Measurements from ENCODE around the gene DRAM2.

The DRAM2 gene

DNA sequence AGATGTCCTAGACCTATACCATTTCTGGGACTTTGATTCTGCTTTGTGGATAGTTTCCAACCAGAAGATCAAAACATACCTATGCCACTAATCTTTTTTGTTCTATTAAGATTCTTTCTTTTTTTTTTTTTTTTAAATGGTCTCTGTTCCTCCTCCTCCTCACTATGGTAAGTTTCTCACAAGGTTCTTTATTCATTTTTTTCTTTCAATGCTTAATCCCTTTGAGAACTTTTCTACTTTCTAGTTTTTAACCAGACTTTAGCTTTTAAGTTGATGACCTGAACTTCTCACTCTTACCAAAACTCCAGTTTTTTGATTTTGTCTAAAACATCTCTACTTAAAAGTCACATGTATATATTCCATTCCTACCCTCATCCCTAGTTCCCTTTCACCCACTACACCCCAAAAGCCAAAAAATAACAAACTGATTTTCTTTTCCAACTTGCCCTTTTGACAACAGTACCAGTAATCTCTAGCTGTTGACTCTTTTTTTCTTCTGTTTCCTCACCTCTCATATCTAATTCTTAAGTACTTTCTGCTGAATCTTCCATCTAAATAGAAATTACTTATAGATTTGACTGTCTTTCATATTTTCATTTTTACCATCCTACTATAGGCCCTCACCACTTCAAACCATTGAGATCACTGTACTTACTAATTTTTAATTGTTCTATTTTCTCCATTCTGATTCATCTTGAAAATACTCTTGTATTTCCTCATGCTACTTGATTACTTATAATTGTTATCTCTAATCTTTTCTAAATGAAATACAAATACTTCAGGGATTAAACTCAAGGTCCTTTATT lies 6.3 kb upstream of the DRAM2 start:
- no peak for TF ChIP-seq SIN3A (IDR thresholded peaks at IDR 0.05; ENCODE audit: borderline replicate concordance, insufficient read depth, low read length)
- TF ChIP-seq POLR2AphosphoS5 (IDR thresholded peaks at IDR 0.05; ENCODE audit: low read depth, low read length), result no peak

- TF ChIP-seq SIN3A (IDR thresholded peaks at IDR 0.05; ENCODE audit: borderline replicate concordance, insufficient read depth, low read length) (no peak), FOXP2 (optimal IDR thresholded peaks at IDR 0.05; ENCODE audit: borderline replicate concordance, extremely low read depth, extremely low read length, insufficient read depth) (no peak), POLR2AphosphoS5 (IDR thresholded peaks at IDR 0.05; ENCODE audit: low read depth, low read length) (no peak), TAF1 (IDR thresholded peaks at IDR 0.05; ENCODE audit: borderline replicate concordance, insufficient read depth, low read length) (no peak)
- TF ChIP-seq, protein P1, sequence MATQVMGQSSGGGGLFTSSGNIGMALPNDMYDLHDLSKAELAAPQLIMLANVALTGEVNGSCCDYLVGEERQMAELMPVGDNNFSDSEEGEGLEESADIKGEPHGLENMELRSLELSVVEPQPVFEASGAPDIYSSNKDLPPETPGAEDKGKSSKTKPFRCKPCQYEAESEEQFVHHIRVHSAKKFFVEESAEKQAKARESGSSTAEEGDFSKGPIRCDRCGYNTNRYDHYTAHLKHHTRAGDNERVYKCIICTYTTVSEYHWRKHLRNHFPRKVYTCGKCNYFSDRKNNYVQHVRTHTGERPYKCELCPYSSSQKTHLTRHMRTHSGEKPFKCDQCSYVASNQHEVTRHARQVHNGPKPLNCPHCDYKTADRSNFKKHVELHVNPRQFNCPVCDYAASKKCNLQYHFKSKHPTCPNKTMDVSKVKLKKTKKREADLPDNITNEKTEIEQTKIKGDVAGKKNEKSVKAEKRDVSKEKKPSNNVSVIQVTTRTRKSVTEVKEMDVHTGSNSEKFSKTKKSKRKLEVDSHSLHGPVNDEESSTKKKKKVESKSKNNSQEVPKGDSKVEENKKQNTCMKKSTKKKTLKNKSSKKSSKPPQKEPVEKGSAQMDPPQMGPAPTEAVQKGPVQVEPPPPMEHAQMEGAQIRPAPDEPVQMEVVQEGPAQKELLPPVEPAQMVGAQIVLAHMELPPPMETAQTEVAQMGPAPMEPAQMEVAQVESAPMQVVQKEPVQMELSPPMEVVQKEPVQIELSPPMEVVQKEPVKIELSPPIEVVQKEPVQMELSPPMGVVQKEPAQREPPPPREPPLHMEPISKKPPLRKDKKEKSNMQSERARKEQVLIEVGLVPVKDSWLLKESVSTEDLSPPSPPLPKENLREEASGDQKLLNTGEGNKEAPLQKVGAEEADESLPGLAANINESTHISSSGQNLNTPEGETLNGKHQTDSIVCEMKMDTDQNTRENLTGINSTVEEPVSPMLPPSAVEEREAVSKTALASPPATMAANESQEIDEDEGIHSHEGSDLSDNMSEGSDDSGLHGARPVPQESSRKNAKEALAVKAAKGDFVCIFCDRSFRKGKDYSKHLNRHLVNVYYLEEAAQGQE (IDR thresholded peaks at IDR 0.05; ENCODE audit: insufficient read depth in 1 of 2, low read depth in 2 of 2, low read length in 2 of 2), result no peak
Observed at GRCh38 chr1:111145542-111145941, 5.6 kb upstream of the DRAM2 start.

DNA sequence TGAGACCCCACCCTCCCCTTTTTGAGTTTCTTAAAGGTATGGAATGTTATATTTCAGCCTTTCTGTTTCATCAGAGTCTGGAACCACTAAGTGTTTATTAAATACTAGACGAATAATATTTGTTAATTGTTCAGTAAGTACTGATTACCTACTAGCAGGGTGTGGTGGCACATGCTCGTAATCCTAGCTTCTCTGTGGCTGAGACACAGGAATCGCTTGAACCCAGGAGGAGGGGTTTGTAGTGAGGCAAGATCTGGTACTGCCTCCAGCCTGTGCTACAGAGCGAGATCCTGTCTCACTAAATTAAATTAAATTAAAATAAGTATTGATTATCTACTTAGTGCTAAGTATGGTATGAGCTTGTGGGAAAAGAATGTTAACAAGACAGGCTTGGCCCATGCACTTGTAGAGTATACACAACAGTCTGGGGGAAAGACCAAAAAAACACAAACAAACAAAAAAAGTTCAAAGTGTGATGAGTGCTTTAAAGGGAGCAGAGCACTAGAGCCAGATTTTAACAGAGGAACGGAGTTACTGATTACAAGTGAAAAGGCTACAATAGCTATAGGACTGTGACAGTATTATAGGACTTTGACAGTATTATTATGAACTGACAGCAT lies 2.6 kb upstream of the DRAM2 start:
- TF ChIP-seq FOXP2 (optimal IDR thresholded peaks at IDR 0.05; ENCODE audit: borderline replicate concordance, extremely low read depth, extremely low read length, insufficient read depth) (no peak), POLR2AphosphoS5 (IDR thresholded peaks at IDR 0.05; ENCODE audit: low read depth, low read length) (no peak), SIN3A (IDR thresholded peaks at IDR 0.05; ENCODE audit: borderline replicate concordance, insufficient read depth, low read length) (no peak), TAF1 (IDR thresholded peaks at IDR 0.05; ENCODE audit: borderline replicate concordance, insufficient read depth, low read length) (no peak)
- TF ChIP-seq, protein P1 (IDR thresholded peaks at IDR 0.05; ENCODE audit: insufficient read depth in 1 of 2, low read depth in 2 of 2, low read length in 2 of 2), result no peak

DNA sequence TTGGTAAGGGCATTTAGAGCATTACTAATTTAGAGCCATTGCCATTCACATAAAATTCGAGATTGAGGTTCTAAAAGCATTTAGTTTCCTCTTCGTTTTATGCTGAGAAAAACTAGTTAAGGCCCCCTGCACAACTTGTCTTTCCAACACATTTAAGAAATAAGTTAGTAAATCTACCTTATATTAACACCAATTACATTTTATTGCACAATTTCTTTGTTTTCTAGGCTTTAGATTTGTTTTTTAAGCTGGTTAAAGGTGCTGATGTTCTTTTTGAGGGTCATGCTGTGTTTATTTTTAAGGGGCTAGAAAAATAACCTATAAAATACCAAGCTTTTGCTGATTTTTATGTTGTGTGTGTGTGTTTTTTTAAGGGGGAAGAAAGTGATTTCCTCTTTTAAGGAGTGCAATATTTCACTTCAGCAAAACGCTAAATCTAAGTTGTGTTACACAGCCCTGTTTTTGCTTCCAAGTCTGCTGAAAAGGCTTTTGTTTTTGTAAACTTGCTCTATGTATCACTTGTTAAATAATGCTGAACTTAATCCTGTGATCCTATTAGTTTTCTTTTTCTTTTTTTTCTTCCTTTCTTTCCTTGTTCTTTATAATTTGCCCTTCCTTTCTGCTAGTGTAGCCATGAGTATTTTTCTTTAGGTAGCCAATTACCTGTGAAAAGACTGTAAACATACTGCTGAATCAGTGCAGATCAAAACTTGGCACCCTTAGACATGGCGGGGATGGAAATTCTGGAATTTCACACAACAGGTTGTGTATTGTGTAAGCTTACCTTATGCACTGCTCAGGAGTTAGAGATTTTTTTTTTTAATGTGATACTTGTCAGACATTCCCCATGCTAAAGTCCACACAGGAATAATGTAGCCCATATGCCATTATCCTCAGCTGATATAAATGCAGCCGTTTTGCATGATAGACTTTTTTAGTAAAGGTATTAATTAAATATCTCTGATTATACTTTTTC lies 1.6 kb upstream of the DRAM2 start:
- TF ChIP-seq, protein P1 (IDR thresholded peaks at IDR 0.05; ENCODE audit: insufficient read depth in 1 of 2, low read depth in 2 of 2, low read length in 2 of 2), result no peak
- no peak for TF ChIP-seq FOXP2 (optimal IDR thresholded peaks at IDR 0.05; ENCODE audit: borderline replicate concordance, extremely low read depth, extremely low read length, insufficient read depth)
- TF ChIP-seq TAF1 (IDR thresholded peaks at IDR 0.05; ENCODE audit: borderline replicate concordance, insufficient read depth, low read length), result no peak
- no peak for TF ChIP-seq SIN3A (IDR thresholded peaks at IDR 0.05; ENCODE audit: borderline replicate concordance, insufficient read depth, low read length)
- no peak for TF ChIP-seq POLR2AphosphoS5 (IDR thresholded peaks at IDR 0.05; ENCODE audit: low read depth, low read length)

DNA sequence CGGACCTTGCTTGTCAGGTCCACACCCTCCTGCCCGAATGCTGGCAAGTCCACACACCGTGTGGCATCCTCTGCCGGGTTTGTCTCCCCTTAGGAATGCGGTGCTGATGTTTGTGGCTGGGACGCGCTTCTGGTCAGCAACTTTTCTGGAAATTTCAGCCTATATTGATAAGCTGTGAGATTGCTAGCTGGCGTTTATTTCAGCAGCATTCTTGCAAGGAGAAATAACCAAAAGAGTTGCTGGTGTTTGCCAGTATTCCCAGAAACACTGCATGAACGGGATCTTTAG lies 731 bp upstream of the DRAM2 start:
- TF ChIP-seq POLR2AphosphoS5 (IDR thresholded peaks at IDR 0.05; ENCODE audit: low read depth, low read length) (no peak), SIN3A (IDR thresholded peaks at IDR 0.05; ENCODE audit: borderline replicate concordance, insufficient read depth, low read length) (no peak; the same call in 1 of the 2 replicates), TAF1 (IDR thresholded peaks at IDR 0.05; ENCODE audit: borderline replicate concordance, insufficient read depth, low read length) (no peak), FOXP2 (optimal IDR thresholded peaks at IDR 0.05; ENCODE audit: borderline replicate concordance, extremely low read depth, extremely low read length, insufficient read depth) (no peak)
- TF ChIP-seq, protein P1 (IDR thresholded peaks at IDR 0.05; ENCODE audit: insufficient read depth in 1 of 2, low read depth in 2 of 2, low read length in 2 of 2), result no peak
